Upper lobe of left lung (tissue), 4 donors: ENCODE results near the gene COX6B2.

Source experiments
- CTCF ChIP-seq, 6 experiments: fragments of 450-650 bp in 4 of 6; fragments of 200-600 bp in 2 of 6; sonication (generic) in 2 of 6; IDR thresholded peaks; one replicate each; pipeline ENCODE4 v1.5.1; 2016 to 2019; ENCODE audit warnings: antibody characterized with exemption in 6 of 6
- EP300 ChIP-seq, 4 donors: sonication (generic); formaldehyde crosslinking; IDR thresholded peaks; one replicate each; pipeline ENCODE4 v1.5.1; 2017; ENCODE audit warnings: antibody characterized with exemption in 4 of 4, control low read depth in 2 of 4
- POLR2A ChIP-seq, 4 donors: fragments of 450-650 bp; IDR thresholded peaks; one replicate each; pipeline ENCODE4 v1.5.1; 2016 to 2017; ENCODE audit warnings: antibody characterized with exemption in 4 of 4, mild to moderate bottlenecking in 2 of 4
- POLR2AphosphoS5 ChIP-seq, 2 donors: sonication (generic); formaldehyde crosslinking; IDR thresholded peaks; one replicate each; pipeline ENCODE4 v1.5.1; 2017; ENCODE audit warnings: antibody characterized with exemption in 2 of 2

- TF ChIP-seq CTCF (IDR thresholded peaks at IDR 0.05), result no peak
- no peak for TF ChIP-seq EP300 (IDR thresholded peaks at IDR 0.05)
- TF ChIP-seq POLR2A (IDR thresholded peaks at IDR 0.05), result no peak
- TF ChIP-seq POLR2AphosphoS5 (IDR thresholded peaks at IDR 0.05), result no peak
These were observed 29.9 kb downstream of the COX6B2 start for GRCh38 chr19:55324662-55325061.
